Stimulated activated CD4-positive, alpha-beta T cell treated with anti-CD3 and anti-CD28 coated beads, Interleukin-1b, Interleukin-23, amount 100 ng/mL, for 48 hours (primary cell): ENCODE measurements around the gene LRRC8C.
"Not testable (repeated sequence)": the region's sequence is repeated elsewhere in the genome, so short reads cannot be mapped to it uniquely, and the experiment has no call there.

Source experiments
- DNase-seq: peaks from one replicate; pipeline ENCODE4 v3.0.0-alpha.2; 2020

The LRRC8C gene

GRCh38 chr1:89673251-89673650 lies 40.3 kb downstream of the LRRC8C start:
- no peak for DNase-seq

- no peak for DNase-seq
Measured at GRCh38 chr1:89675677-89676076, 42.8 kb downstream of the LRRC8C start.

- no peak for DNase-seq
Measured at GRCh38 chr1:89681045-89681729, 48.3 kb downstream of the LRRC8C start.

GRCh38 chr1:89682611-89683010 lies 49.7 kb downstream of the LRRC8C start:
- DNase-seq = no peak

GRCh38 chr1:89685461-89685860 lies 52.5 kb downstream of the LRRC8C start:
- no peak for DNase-seq

GRCh38 chr1:89686520-89686919 lies 53.6 kb downstream of the LRRC8C start:
- peak; percentile 14 for DNase-seq

- no peak for DNase-seq
Measured at GRCh38 chr1:89687254-89687653, 54.3 kb downstream of the LRRC8C start.

GRCh38 chr1:89688607-89689006 lies 55.7 kb downstream of the LRRC8C start:
- no peak for DNase-seq

GRCh38 chr1:89689234-89689633 lies 56.3 kb downstream of the LRRC8C start:
- no peak for DNase-seq

- DNase-seq = no peak
Measured at GRCh38 chr1:89690595-89690994, 57.7 kb downstream of the LRRC8C start.

GRCh38 chr1:89692601-89693521 lies 59.9 kb downstream of the LRRC8C start:
- no peak for DNase-seq

GRCh38 chr1:89695847-89696246 lies 62.9 kb downstream of the LRRC8C start:
- no peak for DNase-seq

GRCh38 chr1:89697383-89697782 lies 64.5 kb downstream of the LRRC8C start:
- DNase-seq = no peak

- no peak for DNase-seq
Measured at GRCh38 chr1:89698020-89698560, 65.2 kb downstream of the LRRC8C start.

GRCh38 chr1:89698624-89699023 lies 65.7 kb downstream of the LRRC8C start:
- DNase-seq = no peak

GRCh38 chr1:89699451-89699986 lies 66.6 kb downstream of the LRRC8C start:
- DNase-seq = no peak

- DNase-seq = peak; percentile 39
Measured at GRCh38 chr1:89701746-89702241, 68.9 kb downstream of the LRRC8C start.

- DNase-seq = no peak
Measured at GRCh38 chr1:89702520-89703045, 69.7 kb downstream of the LRRC8C start.

GRCh38 chr1:89703469-89703868 lies 70.5 kb downstream of the LRRC8C start:
- DNase-seq = no peak

GRCh38 chr1:89704014-89704413 lies 71.1 kb downstream of the LRRC8C start:
- DNase-seq = no peak

- DNase-seq = not testable (repeated sequence)
Measured at GRCh38 chr1:89704885-89705284, 72.0 kb downstream of the LRRC8C start.

GRCh38 chr1:89705901-89706699 lies 73.2 kb downstream of the LRRC8C start:
- DNase-seq = no peak
